H1 (cell line): ENCODE results near the gene CHSY1. TPM values are rescaled to one million over a fixed set of nuclear protein-coding genes. Genes with fewer than 3 reads are reported as not detected.

Source experiments
- CTCF ChIA-PET: fragments of 300-600 bp; sonication (Branson Sonifier 250); formaldehyde crosslinking; loops from one replicate; lab custom pipeline; 2021; ENCODE audit not compliant: partially characterized antibody; lab: Charles Lee
- POLR2A ChIA-PET: fragments of 300-600 bp; sonication (Branson Sonifier 250); formaldehyde crosslinking; loops from one replicate; lab custom pipeline; 2021; ENCODE audit warnings: inconsistent platforms; ENCODE audit not compliant: partially characterized antibody; lab: Charles Lee
- DNase-seq, 2 experiments: peaks; one replicate each; pipeline versions ENCODE4 v3.0.0 to v3.0.0-alpha.2; 2010 to 2022; ENCODE audit warnings: low spot score in 2 of 2, low read depth in 1 of 2, mixed read lengths in 1 of 2
- FAIRE-seq: peaks from 2 replicates; lab custom pipeline; 2011; peaks lifted over from hg19 to GRCh38; lab: Jason Lieb, UNC
- H2AFZ ChIP-seq: 2 replicates; pipeline ENCODE4 v1.8.1; 2012; ENCODE audit warnings: low read length, inconsistent platforms
- H2AK5ac ChIP-seq: 2 replicates; pipeline ENCODE4 v1.6.1; 2013; ENCODE audit warnings: low read depth, low read length
- H2BK120ac ChIP-seq: replicated peaks from 2 replicates; pipeline ENCODE3; 2013; ENCODE audit warnings: low read depth, low read length, inconsistent platforms
- H2BK12ac ChIP-seq: 2 replicates; pipeline ENCODE4 v1.6.1; 2013; ENCODE audit warnings: low read depth, low read length
- H2BK15ac ChIP-seq: 2 replicates; pipeline ENCODE4 v1.6.1; 2013; ENCODE audit warnings: low read length
- H2BK20ac ChIP-seq: 2 replicates; pipeline ENCODE4 v1.6.1; 2013; ENCODE audit warnings: low read length
- H2BK5ac ChIP-seq: 2 replicates; pipeline ENCODE4 v1.6.1; 2013; ENCODE audit warnings: low read depth, low read length
- H3K14ac ChIP-seq: 2 replicates; pipeline ENCODE4 v1.6.1; 2013; ENCODE audit warnings: inconsistent platforms; ENCODE audit not compliant: insufficient read length
- H3K18ac ChIP-seq: 2 replicates; pipeline ENCODE4 v1.6.1; 2013; ENCODE audit warnings: low read length; ENCODE audit errors: extremely low read depth
- H3K23ac ChIP-seq: 2 replicates; pipeline ENCODE4 v1.6.1; 2013; ENCODE audit warnings: inconsistent platforms; ENCODE audit not compliant: insufficient read length
- H3K23me2 ChIP-seq: 2 replicates; pipeline ENCODE4 v1.6.1; 2013; ENCODE audit warnings: low read depth, low read length
- H3K27ac ChIP-seq: 2 replicates; pipeline ENCODE4 v1.6.1; 2011; ENCODE audit warnings: low read depth, low read length, inconsistent platforms
- H3K27me3 ChIP-seq, 4 experiments: replicated peaks in 1 of 4; 1 replicate in 1 of 4; 2 replicates in 3 of 4; pipeline versions ENCODE4 v1.6.1 to v1.8.1; 2011 to 2013; ENCODE audit warnings: low read length in 3 of 4, mild to moderate bottlenecking in 3 of 4, inconsistent platforms in 2 of 4, mixed read lengths in 2 of 4, moderate library complexity in 1 of 4; ENCODE audit not compliant: control insufficient read depth in 3 of 4, insufficient read depth in 3 of 4; ENCODE audit errors: extremely low read depth in 1 of 4
- H3K36me3 ChIP-seq, 4 experiments: 2 replicates each; pipeline versions ENCODE4 v1.6.1 to v1.8.1; 2011 to 2013; ENCODE audit warnings: mild to moderate bottlenecking in 4 of 4, low read length in 3 of 4, moderate library complexity in 2 of 4, control low read depth in 1 of 4, inconsistent platforms in 1 of 4; ENCODE audit not compliant: insufficient read depth in 4 of 4, control insufficient read depth in 2 of 4
- H3K4ac ChIP-seq: replicated peaks from 2 replicates; pipeline ENCODE3; 2013; ENCODE audit warnings: low read length, low read depth, mixed read lengths, inconsistent platforms; ENCODE audit not compliant: insufficient read length
- H3K4me1 ChIP-seq, 4 experiments: replicated peaks in 1 of 4; 1 replicate in 1 of 4; 2 replicates in 3 of 4; pipeline versions ENCODE4 v1.6.1 to v1.8.1; 2011 to 2013; ENCODE audit warnings: low read length in 3 of 4, inconsistent platforms in 2 of 4, mixed read lengths in 1 of 4; ENCODE audit not compliant: insufficient read depth in 4 of 4, control insufficient read depth in 3 of 4
- H3K4me2 ChIP-seq, 2 experiments: 2 replicates each; pipeline versions ENCODE4 v1.6.1 to v1.8.1; 2011 to 2013; ENCODE audit warnings: low read depth in 2 of 2, low read length in 2 of 2, control low read depth in 1 of 2, inconsistent platforms in 1 of 2, mild to moderate bottlenecking in 1 of 2; ENCODE audit not compliant: insufficient read depth in 1 of 2
- H3K4me3 ChIP-seq, 4 experiments: fragments of 200-600, 300-600 bp in 1 of 4; sonication (generic), shearing (Covaris generic), sonication (Bioruptor Twin) in 1 of 4; 2 replicates each; pipeline versions ENCODE4 v1.5.1 to v1.8.1; 2011 to 2016; ENCODE audit warnings: low read length in 4 of 4, low read depth in 3 of 4, control low read depth in 2 of 4, inconsistent platforms in 2 of 4, mild to moderate bottlenecking in 2 of 4, mixed read lengths in 1 of 4, moderate library complexity in 1 of 4; ENCODE audit not compliant: insufficient read depth in 2 of 4; ENCODE audit errors: extremely low read depth in 1 of 4
- H3K56ac ChIP-seq: replicated peaks from 2 replicates; pipeline ENCODE3; 2013; ENCODE audit warnings: low read depth, mild to moderate bottlenecking, mixed read lengths, low read length, inconsistent platforms; ENCODE audit not compliant: insufficient read length
- H3K79me1 ChIP-seq: 2 replicates; pipeline ENCODE4 v1.6.1; 2013; ENCODE audit warnings: low read depth, low read length, control low read depth
- H3K79me2 ChIP-seq, 2 experiments: 2 replicates each; pipeline versions ENCODE4 v1.6.1 to v1.8.1; 2012 to 2013; ENCODE audit warnings: low read length in 2 of 2, mild to moderate bottlenecking in 2 of 2, inconsistent platforms in 1 of 2; ENCODE audit not compliant: insufficient read depth in 2 of 2, control insufficient read depth in 1 of 2
- H3K9ac ChIP-seq, 4 experiments: replicated peaks in 1 of 4; 1 replicate in 1 of 4; 2 replicates in 3 of 4; pipeline versions ENCODE4 v1.6.1 to v1.8.1; 2011 to 2013; ENCODE audit warnings: low read depth in 3 of 4, low read length in 3 of 4, control low read depth in 2 of 4, mild to moderate bottlenecking in 2 of 4, moderate library complexity in 2 of 4, inconsistent platforms in 1 of 4; ENCODE audit errors: extremely low read depth in 1 of 4
- H3K9me3 ChIP-seq, 2 experiments: 2 replicates each; pipeline versions ENCODE4 v1.6.1 to v1.8.1; 2012 to 2013; ENCODE audit warnings: mild to moderate bottlenecking in 2 of 2, moderate library complexity in 2 of 2, control low read depth in 1 of 2, inconsistent platforms in 1 of 2, low read depth in 1 of 2, low read length in 1 of 2, mixed read lengths in 1 of 2; ENCODE audit not compliant: insufficient read depth in 2 of 2
- H4K20me1 ChIP-seq, 2 experiments: replicated peaks in 1 of 2; 2 replicates each; pipeline versions ENCODE3 to v1.8.1; 2011 to 2013; ENCODE audit warnings: inconsistent platforms in 2 of 2, low read length in 2 of 2, mild to moderate bottlenecking in 1 of 2; ENCODE audit not compliant: insufficient read depth in 2 of 2, control insufficient read depth in 1 of 2
- H4K5ac ChIP-seq: 2 replicates; pipeline ENCODE4 v1.6.1; 2013; ENCODE audit warnings: low read length, low read depth, mixed read lengths, inconsistent platforms; ENCODE audit not compliant: insufficient read length
- H4K8ac ChIP-seq: 2 replicates; pipeline ENCODE4 v1.8.0; 2013; ENCODE audit warnings: mild to moderate bottlenecking, moderate library complexity, low read length, inconsistent platforms; ENCODE audit not compliant: insufficient read depth; ENCODE audit errors: extremely low read depth
- H4K91ac ChIP-seq: replicated peaks from 2 replicates; pipeline ENCODE3; 2013; ENCODE audit warnings: low read length, mixed read lengths, inconsistent platforms; ENCODE audit not compliant: insufficient read length
- ATF2 ChIP-seq: IDR thresholded peaks from 2 replicates; pipeline ENCODE4 v1.6.1; 2012; ENCODE audit warnings: low read length, inconsistent platforms
- CTBP2 ChIP-seq: IDR thresholded peaks from 2 replicates; pipeline ENCODE4 v1.7.0; 2011; ENCODE audit warnings: borderline replicate concordance, mild to moderate bottlenecking, moderate library complexity, mixed read lengths, low read length; ENCODE audit not compliant: insufficient read depth, insufficient read length
- GTF2F1 ChIP-seq: IDR thresholded peaks from 2 replicates; pipeline ENCODE4 v1.6.1; 2012; ENCODE audit warnings: low read depth, low read length, improper control_type of control experiment, borderline replicate concordance
- RBBP5 ChIP-seq: IDR thresholded peaks from 2 replicates; pipeline ENCODE4 v1.7.1; 2012; ENCODE audit warnings: low read depth, mild to moderate bottlenecking, inconsistent platforms, low read length, moderate library complexity, borderline replicate concordance
- SP4 ChIP-seq: IDR thresholded peaks from 2 replicates; pipeline ENCODE4 v1.6.1; 2012; ENCODE audit warnings: low read length, inconsistent platforms
- SUZ12 ChIP-seq: fragments of 200-600 bp; sonication (generic); IDR thresholded peaks from 2 replicates; pipeline ENCODE4 v1.6.1; 2012; ENCODE audit warnings: mild to moderate bottlenecking, inconsistent platforms, low read length, moderate library complexity, mixed read lengths
- WGBS, 2 experiments: shearing (Covaris generic) in 1 of 2; methylation state at CpG; one replicate each; pipeline versions ENCODE4 v1.1.6 to v1.1.7; 2013 to 2015; ENCODE audit warnings: low lambda C conversion rate in 2 of 2, mixed read lengths in 2 of 2, inconsistent platforms in 1 of 2, low coverage in 1 of 2, missing lambda C conversion rate in 1 of 2; ENCODE audit not compliant: insufficient replicate concordance in 2 of 2, insufficient coverage in 1 of 2, insufficient read length in 1 of 2; ENCODE audit errors: extremely low coverage in 1 of 2, missing lambda C conversion rate in 1 of 2; 5-methylcytosine and 5-hydroxymethylcytosine counted together
- polyA plus RNA-seq, 7 experiments: library from polyadenylated mRNA; depleted of rRNA in 3 of 7; stranded (reverse) in 5 of 7; unstranded in 2 of 7; fragments of >200 nt in 5 of 7; fragments of 200-250 nt in 2 of 7; gene quantifications; 1 replicate in 5 of 7; 2 replicates in 1 of 7; 4 replicates in 1 of 7; pipeline versions ENCODE4 v1.2.1 to v1.2.3, GENCODE V29; 2011 to 2013; ENCODE audit warnings: missing spikeins in 2 of 7, mixed read lengths in 2 of 7
- total RNA-seq: library from RNA; stranded (reverse); fragmentation: NEBNext Ultra II Directional; extraction: Animal tissue kit (Norgen Biotek cat#: 25700); gene quantifications from 2 replicates; pipeline ENCODE4 v1.2.1, GENCODE V29; 2021

Gene CHSY1
- total and polyA plus RNA-seq, 2 of the 8 experiments (the other 6 are each of a cell fraction or from before 2014, with no cell fraction given): 24.9 to 60.7 TPM

- Histone ChIP-seq H3K27me3 (no peaks in the 10 kb centered on the region), H3K36me3 (peaks cover 0 to 2% (median under 1%) of the 10 kb centered on the region in 4 experiments; a peak in 4 of 8 replicates), H3K4me3 (no peak overlapping the region), H4K8ac (no peak overlapping the region), H3K14ac (no peak overlapping the region), H3K79me2 (peaks cover 0 to 87% of the 10 kb centered on the region in 2 experiments; a peak in 3 of 4 replicates), H4K5ac (no peak overlapping the region), H3K9me3 (no peaks in the 10 kb centered on the region), H3K23me2 (no peaks in the 10 kb centered on the region), H2BK5ac (no peak overlapping the region), H2AFZ (no peak overlapping the region), H3K79me1 (peaks cover 15% of the 10 kb centered on the region), H2BK12ac (no peak overlapping the region), H3K56ac (no peak overlapping the region), H3K9ac (no peak overlapping the region), H2BK20ac (no peak overlapping the region), H3K18ac (no peak overlapping the region), H3K4me1 (peaks cover 4 to 13% (median 8%) of the 10 kb centered on the region in 4 experiments; a peak in 6 of 7 replicates), H3K4ac (no peak overlapping the region), H2BK15ac (no peak overlapping the region), H3K4me2 (no peak overlapping the region), H4K20me1 (peaks cover 7 to 9% of the 10 kb centered on the region in 2 experiments), H4K91ac (no peak overlapping the region), H3K27ac (no peak overlapping the region), H2BK120ac (no peak overlapping the region), H3K23ac (no peak overlapping the region), H2AK5ac (no peak overlapping the region)
- TF ChIP-seq CTBP2 (no peak), GTF2F1 (no peak), RBBP5 (no peak), ATF2 (no peak), SUZ12 (no peak), SP4 (no peak)
- no peak for FAIRE-seq
- DNase-seq: no peak
- WGBS, 2 experiments: 81% methylated on average over 9 of the region's 9 CpGs; no CpG with 5 or more reads in 1 of the 2 experiments
- POLR2A ChIA-PET: interaction anchor here (1.1 to 2.2 kb wide), 3 partner anchors 9 to 11 kb away, joined by 4 to 9 read pairs (median 4); no protein-coding TSS in a partner anchor
- CTCF ChIA-PET: interaction anchor here (0.7 to 1.9 kb wide), 4 partner anchors 19 to 175 kb away, joined by 3 to 6 read pairs (median 4); no protein-coding TSS in a partner anchor
Measured at GRCh38 chr15:101183226-101183930, 68.5 kb downstream of the CHSY1 start.
